A673 (cell line): ENCODE measurements around the gene LHB.

Experiments
- CTCF ChIP-seq: fragments of 300-800, 200-600 bp; sonication (generic); conservative IDR thresholded peaks from 2 replicates; pipeline ENCODE4 v1.5.1; 2017; ENCODE audit warnings: low read depth, mild to moderate bottlenecking, antibody characterized with exemption, low read length, moderate library complexity, mixed read lengths
- EZH2 ChIP-seq: fragments of 200-600 bp; sonication (generic); IDR thresholded peaks from 2 replicates; pipeline ENCODE4 v1.6.1; 2017; ENCODE audit warnings: borderline replicate concordance, low read depth, mild to moderate bottlenecking, mixed read lengths, antibody characterized with exemption, low read length; ENCODE audit not compliant: poor library complexity, severe bottlenecking

- no peak for TF ChIP-seq CTCF
- TF ChIP-seq EZH2, result no peak
Measured at GRCh38 chr19:49064768-49065611, 48.1 kb upstream of the LHB start, which contains the start of gene NTF4.
